TTC549 (cell line): Measurements from ENCODE around the gene NXN.
"Not testable (repeated sequence)": the region's sequence is repeated elsewhere in the genome, so short reads cannot be mapped to it uniquely, and the experiment has no call there.

Experiments
- FAIRE-seq: peaks from 2 replicates; lab custom pipeline; 2012; peaks lifted over from hg19 to GRCh38; lab: Jason Lieb, UNC

NXN gene

DNA sequence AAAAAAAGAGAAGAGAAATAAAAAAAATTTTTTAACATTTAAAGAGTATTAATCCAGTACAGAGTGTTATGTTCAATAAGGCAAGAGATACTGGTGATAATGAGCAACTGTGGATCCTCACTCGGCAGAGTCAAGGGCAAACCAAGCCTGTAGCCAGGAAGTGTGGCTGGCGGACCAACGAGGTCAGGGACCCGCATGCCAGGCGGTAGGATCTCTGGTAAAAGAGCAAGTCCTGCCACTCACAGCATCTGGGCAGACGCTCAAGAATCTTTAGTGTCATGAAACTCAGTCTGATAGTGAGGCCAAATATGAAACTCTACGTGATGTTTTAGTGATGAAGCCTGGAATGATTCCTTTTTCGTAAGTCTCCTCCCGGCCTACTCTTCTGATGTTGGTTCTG is 219.2 kb downstream of the NXN start:
- no peak for FAIRE-seq

GRCh38 chr17:759964-760363 is 219.6 kb downstream of the NXN start:
- FAIRE-seq = no peak

- not testable (repeated sequence) for FAIRE-seq
These were observed 223.5 kb downstream of the NXN start for GRCh38 chr17:756010-756567.

GRCh38 chr17:755319-755961 is 224.1 kb downstream of the NXN start:
- FAIRE-seq = not testable (repeated sequence)

GRCh38 chr17:753418-753817 is 226.2 kb downstream of the NXN start:
- no peak for FAIRE-seq

- FAIRE-seq = no peak
These were observed 226.9 kb downstream of the NXN start for GRCh38 chr17:752620-753219.

GRCh38 chr17:752002-752619 is 227.5 kb downstream of the NXN start, which contains the start of gene GEMIN4:
Gene GEMIN4 (minus strand): TSS chr17:752264. CDS start chr17:752142, 122 bp downstream.
- no peak for FAIRE-seq

DNA sequence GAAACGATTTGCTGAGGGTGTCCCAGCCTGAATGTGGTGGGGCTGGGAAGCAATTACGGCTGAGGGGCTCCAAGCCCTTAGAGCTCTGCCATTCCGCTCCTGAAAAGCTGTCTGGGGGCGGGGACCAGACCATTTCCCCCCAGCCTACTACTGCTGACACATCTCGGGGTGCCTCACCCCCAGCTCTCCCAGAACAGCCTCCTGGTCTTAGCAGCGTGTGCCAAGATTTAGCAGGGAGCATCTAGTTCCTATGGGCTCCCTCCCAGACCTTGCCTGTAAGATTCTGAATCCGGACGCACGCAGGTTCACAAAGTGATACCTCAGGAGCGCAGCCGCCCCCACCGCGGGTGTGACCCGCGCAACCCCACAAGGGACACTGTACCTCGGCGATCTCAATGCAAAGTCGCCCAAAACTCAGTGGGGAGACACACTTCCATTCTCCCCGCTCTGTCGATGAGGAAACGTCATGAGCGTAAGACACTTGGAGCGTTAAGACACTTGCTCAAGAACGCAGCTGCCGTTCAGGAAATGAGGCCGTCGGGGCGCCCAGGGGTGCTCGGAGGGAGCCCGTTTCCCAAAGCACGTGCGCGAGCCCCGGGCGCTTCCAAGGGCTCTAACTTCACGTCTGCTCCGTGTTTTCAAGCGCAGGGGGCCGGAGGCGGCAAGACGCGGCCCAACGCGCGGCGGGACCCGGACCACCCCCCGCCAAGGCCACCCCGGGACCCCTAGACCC is 228.1 kb downstream of the NXN start:
- FAIRE-seq = no peak

- FAIRE-seq = no peak
These were observed 229.0 kb downstream of the NXN start for GRCh38 chr17:750431-751037.

GRCh38 chr17:749359-749758 is 230.2 kb downstream of the NXN start:
- not testable (repeated sequence) for FAIRE-seq
